Caco-2 (cell line): ENCODE results near the gene WDR43. TPM values are rescaled to one million over a fixed set of nuclear protein-coding genes. Genes with fewer than 3 reads are reported as not detected.
A peak's percentile ranks its signal among the peaks of the same experiment; 100 is the strongest.

ENCODE experiments used
- BruUV-seq: library from RNA; stranded (reverse); fragments of 400-500 nt; replicated peaks from 2 replicates; lab custom pipeline; 2021; lab: Mats Ljungman, UMichigan
- CTCF ChIA-PET: fragments of 300-600 bp; sonication (Branson Sonifier 250); formaldehyde crosslinking; loops from one replicate; lab custom pipeline; 2022; ENCODE audit warnings: antibody characterized with exemption; lab: Charles Lee
- POLR2A ChIA-PET: fragments of 300-600 bp; sonication (Branson Sonifier 250); formaldehyde crosslinking; loops from one replicate; lab custom pipeline; 2022; ENCODE audit warnings: antibody characterized with exemption; lab: Charles Lee
- DNase-seq, 2 experiments: peaks; one replicate each; pipeline versions ENCODE4 v3.0.0 to v3.0.0-alpha.2; 2020 to 2022
- H3K27me3 ChIP-seq: replicated peaks from 2 replicates; pipeline ENCODE4 v1.6.0; 2011; ENCODE audit warnings: low read length; ENCODE audit not compliant: control insufficient read depth, insufficient read depth
- H3K36me3 ChIP-seq: 2 replicates; pipeline ENCODE4 v1.5.1; 2011; ENCODE audit warnings: low read length; ENCODE audit not compliant: control insufficient read depth, insufficient read depth
- H3K4me1 ChIP-seq: fragments of 250-450 bp; sonication (Bioruptor Pico); 2 replicates; pipeline ENCODE4 v1.5.1; 2020; ENCODE audit warnings: mild to moderate bottlenecking
- H3K4me3 ChIP-seq: 2 replicates; pipeline ENCODE4 v1.5.1; 2011; ENCODE audit warnings: low read depth, mild to moderate bottlenecking, control low read depth, low read length
- H3K9me3 ChIP-seq: fragments of 250-450 bp; sonication (Bioruptor Pico); 2 replicates; pipeline ENCODE4 v1.5.1; 2020; ENCODE audit warnings: mild to moderate bottlenecking, moderate library complexity
- H3K27ac Mint-ChIP-seq: one replicate; pipeline ENCODE4 v1.8.0; 2022; ENCODE audit warnings: mixed read lengths; ENCODE audit not compliant: unreplicated experiment
- H3K27me3 Mint-ChIP-seq: one replicate; pipeline ENCODE4 v1.8.0; 2022; ENCODE audit warnings: mixed read lengths; ENCODE audit not compliant: insufficient read depth, unreplicated experiment
- H3K36me3 Mint-ChIP-seq: one replicate; pipeline ENCODE4 v1.8.0; 2022; ENCODE audit warnings: mild to moderate bottlenecking, mixed read lengths; ENCODE audit not compliant: insufficient read depth, unreplicated experiment
- H3K4me1 Mint-ChIP-seq: one replicate; pipeline ENCODE4 v1.8.0; 2022; ENCODE audit warnings: low read depth, mixed read lengths; ENCODE audit not compliant: unreplicated experiment
- H3K4me3 Mint-ChIP-seq: one replicate; pipeline ENCODE4 v1.8.0; 2022; ENCODE audit warnings: mild to moderate bottlenecking, moderate library complexity, mixed read lengths; ENCODE audit not compliant: unreplicated experiment
- H3K9me3 Mint-ChIP-seq: one replicate; pipeline ENCODE4 v1.8.0; 2022; ENCODE audit warnings: mixed read lengths; ENCODE audit not compliant: unreplicated experiment
- intact Hi-C: fragments of 100-400 bp; cut with micrococcal nuclease; formaldehyde crosslinking; loops from one replicate; pipeline ENCODE4 v1.10.0; 2022; ENCODE audit not compliant: unreplicated experiment
- total RNA-seq: library from RNA; stranded (reverse); gene quantifications from 2 replicates; pipeline ENCODE4 v1.2.3, GENCODE V29; 2022
- TF ChIP-seq, protein P1 (sequence below), 2 experiments: fragments of 200-600 bp in 1 of 2; IDR thresholded peaks; 1 replicate in 1 of 2; 2 replicates in 1 of 2; pipeline versions ENCODE4 v1.5.1 to v1.8.0; 2011 to 2022; ENCODE audit warnings: antibody characterized with exemption in 1 of 2, control low read depth in 1 of 2, inconsistent platforms in 1 of 2, low read depth in 1 of 2, low read length in 1 of 2, mild to moderate bottlenecking in 1 of 2, moderate library complexity in 1 of 2; ENCODE audit not compliant: insufficient read depth in 1 of 2, severe bottlenecking in 1 of 2, unreplicated experiment in 1 of 2

The WDR43 gene
- total RNA-seq, 1 experiment from 2014 or later: 133 TPM

DNA sequence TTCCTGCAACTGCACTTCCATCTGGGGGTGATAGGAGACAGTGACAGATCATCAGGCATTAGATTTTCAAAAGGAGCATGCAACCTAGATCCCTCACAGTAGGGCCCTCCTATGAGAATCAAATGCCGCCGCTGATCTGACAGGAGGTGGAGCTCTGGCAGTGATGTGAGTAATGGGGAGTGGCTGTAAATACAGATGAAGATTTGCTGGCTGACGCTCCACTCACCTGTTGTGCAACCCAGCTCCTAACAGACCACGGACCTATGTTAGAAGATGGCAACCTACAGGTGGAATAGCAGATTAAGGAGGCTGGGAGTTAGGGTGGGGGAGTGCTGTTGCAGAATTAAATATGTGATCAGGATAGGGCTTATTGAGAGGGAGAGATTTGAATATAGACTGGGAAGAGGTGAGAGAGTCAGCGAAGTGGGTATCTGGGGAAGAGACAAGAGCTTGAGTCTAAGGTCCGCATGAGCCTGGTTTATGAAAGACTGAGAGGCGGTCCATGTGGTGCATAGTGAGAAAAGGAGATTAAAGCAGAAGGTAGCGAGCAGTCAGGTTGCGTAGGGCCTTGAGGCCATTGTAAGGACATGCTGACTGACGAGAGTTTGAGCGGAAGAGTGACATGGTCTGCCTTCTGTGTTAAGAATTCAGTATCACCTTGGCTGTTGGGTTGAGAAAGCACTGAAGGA lies 55.3 kb downstream of the WDR43 start:
- peaks cover 27% of the 10 kb centered on the region for H3K4me1 Mint-ChIP-seq
- H3K36me3 ChIP-seq: peaks cover 12% of the 10 kb centered on the region
- DNase-seq: no peak
- no peak overlapping the region for H3K4me3 ChIP-seq
- TF ChIP-seq, protein P1, sequence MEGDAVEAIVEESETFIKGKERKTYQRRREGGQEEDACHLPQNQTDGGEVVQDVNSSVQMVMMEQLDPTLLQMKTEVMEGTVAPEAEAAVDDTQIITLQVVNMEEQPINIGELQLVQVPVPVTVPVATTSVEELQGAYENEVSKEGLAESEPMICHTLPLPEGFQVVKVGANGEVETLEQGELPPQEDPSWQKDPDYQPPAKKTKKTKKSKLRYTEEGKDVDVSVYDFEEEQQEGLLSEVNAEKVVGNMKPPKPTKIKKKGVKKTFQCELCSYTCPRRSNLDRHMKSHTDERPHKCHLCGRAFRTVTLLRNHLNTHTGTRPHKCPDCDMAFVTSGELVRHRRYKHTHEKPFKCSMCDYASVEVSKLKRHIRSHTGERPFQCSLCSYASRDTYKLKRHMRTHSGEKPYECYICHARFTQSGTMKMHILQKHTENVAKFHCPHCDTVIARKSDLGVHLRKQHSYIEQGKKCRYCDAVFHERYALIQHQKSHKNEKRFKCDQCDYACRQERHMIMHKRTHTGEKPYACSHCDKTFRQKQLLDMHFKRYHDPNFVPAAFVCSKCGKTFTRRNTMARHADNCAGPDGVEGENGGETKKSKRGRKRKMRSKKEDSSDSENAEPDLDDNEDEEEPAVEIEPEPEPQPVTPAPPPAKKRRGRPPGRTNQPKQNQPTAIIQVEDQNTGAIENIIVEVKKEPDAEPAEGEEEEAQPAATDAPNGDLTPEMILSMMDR (IDR thresholded peaks at IDR 0.05; ENCODE audit: insufficient read depth in 1 of 2, low read depth in 1 of 2, low read length in 1 of 2, severe bottlenecking in 1 of 2, unreplicated experiment in 1 of 2): no peak
- H3K4me3 Mint-ChIP-seq: peak overlapping the region; percentile 27
- ChIA-PET POLR2A (no interaction called here), CTCF (no interaction called here)
- peaks cover 9% of the 10 kb centered on the region; the same call in 1 of the 2 replicates for H3K9me3 ChIP-seq
- H3K36me3 Mint-ChIP-seq: peaks cover 51% of the 10 kb centered on the region
- H3K27ac Mint-ChIP-seq: peak overlapping the region; percentile 14
- H3K4me1 ChIP-seq: peaks cover 25% of the 10 kb centered on the region
- no peaks in the 10 kb centered on the region for H3K27me3 Mint-ChIP-seq
- BruUV-seq: no TSS peak
- no peaks in the 10 kb centered on the region for H3K27me3 ChIP-seq
- peaks cover 31% of the 10 kb centered on the region for H3K9me3 Mint-ChIP-seq
- intact Hi-C loops: no loop called here

GRCh38 chr2:28950941-28951630 lies 56.6 kb downstream of the WDR43 start:
- BruUV-seq: no TSS peak

More at GRCh38 chr2:28950941-28951630, 56.6 kb downstream of the WDR43 start:
- peaks cover 27% of the 10 kb centered on the region for H3K4me1 Mint-ChIP-seq
- Histone ChIP-seq H3K4me3 (no peak overlapping the region), H3K9me3 (peaks cover 9% of the 10 kb centered on the region; the same call in 1 of the 2 replicates), H3K36me3 (peaks cover 12% of the 10 kb centered on the region), H3K4me1 (peaks cover 25% of the 10 kb centered on the region), H3K27me3 (no peaks in the 10 kb centered on the region)
- CTCF ChIA-PET: no interaction called here
- intact Hi-C loops: no loop called here
- no peak overlapping the region for H3K4me3 Mint-ChIP-seq
- H3K27me3 Mint-ChIP-seq: no peaks in the 10 kb centered on the region
- no peak overlapping the region for H3K27ac Mint-ChIP-seq
- TF ChIP-seq, protein P1 (IDR thresholded peaks at IDR 0.05; ENCODE audit: insufficient read depth in 1 of 2, low read depth in 1 of 2, low read length in 1 of 2, severe bottlenecking in 1 of 2, unreplicated experiment in 1 of 2): no peak
- POLR2A ChIA-PET: no interaction called here
- peak in 1 of 2 experiments; percentile 56 for DNase-seq
- peaks cover 39% of the 10 kb centered on the region for H3K36me3 Mint-ChIP-seq
- peaks cover 29% of the 10 kb centered on the region for H3K9me3 Mint-ChIP-seq
